CD14-positive monocyte (primary cell): ENCODE results near the gene NECTIN1. TPM values are rescaled to one million over a fixed set of nuclear protein-coding genes. Genes with fewer than 3 reads are reported as not detected.

ENCODE experiments used
- DNase-seq, 3 donors: peaks; one replicate each; pipeline ENCODE4 v3.0.0-alpha.2; 2011 to 2022
- H2AFZ ChIP-seq: 2 replicates; pipeline ENCODE4 v1.6.0; 2012; ENCODE audit warnings: mild to moderate bottlenecking, low read depth, low read length, inconsistent platforms; ENCODE audit not compliant: insufficient read depth, poor library complexity, severe bottlenecking
- H3K27ac ChIP-seq, 2 donors: 1 replicate in 1 of 2; 2 replicates in 1 of 2; pipeline ENCODE4 v1.5.1; 2012 to 2013; ENCODE audit warnings: low read length in 2 of 2, control low read depth in 1 of 2, inconsistent platforms in 1 of 2, low read depth in 1 of 2, mild to moderate bottlenecking in 1 of 2
- H3K27me3 ChIP-seq, 2 donors: one replicate each; pipeline versions ENCODE4 v1.6.0 to v1.6.1; 2011 to 2013; ENCODE audit warnings: low read length in 2 of 2; ENCODE audit not compliant: control insufficient read depth in 2 of 2, insufficient read depth in 2 of 2
- H3K36me3 ChIP-seq, 2 donors: replicated peaks in 1 of 2; 1 replicate in 1 of 2; 2 replicates in 1 of 2; pipeline versions ENCODE4 v1.5.1 to v1.6.1; 2012 to 2013; ENCODE audit warnings: low read length in 2 of 2, control low read depth in 1 of 2, inconsistent platforms in 1 of 2, mild to moderate bottlenecking in 1 of 2; ENCODE audit not compliant: insufficient read depth in 2 of 2, control insufficient read depth in 1 of 2
- H3K4me1 ChIP-seq, 2 donors: 1 replicate in 1 of 2; 2 replicates in 1 of 2; pipeline versions ENCODE4 v1.5.1 to v1.6.1; 2012 to 2013; ENCODE audit warnings: low read length in 2 of 2, control low read depth in 1 of 2, inconsistent platforms in 1 of 2, mild to moderate bottlenecking in 1 of 2, moderate library complexity in 1 of 2; ENCODE audit not compliant: insufficient read depth in 2 of 2, control insufficient read depth in 1 of 2
- H3K4me2 ChIP-seq: replicated peaks from 2 replicates; pipeline ENCODE3; 2012; ENCODE audit warnings: low read length, moderate library complexity, mild to moderate bottlenecking; ENCODE audit not compliant: poor library complexity, severe bottlenecking; ENCODE audit errors: extremely low read depth
- H3K4me3 ChIP-seq, 3 experiments: fragments of 200-600 bp in 1 of 3; sonication (generic) in 1 of 3; replicated peaks in 1 of 3; 1 replicate in 2 of 3; 2 replicates in 1 of 3; pipeline ENCODE4 v1.5.1; 2011 to 2013; ENCODE audit warnings: low read length in 3 of 3, mild to moderate bottlenecking in 3 of 3, control low read depth in 2 of 3, low read depth in 2 of 3, inconsistent platforms in 1 of 3, moderate library complexity in 1 of 3
- H3K79me2 ChIP-seq: 2 replicates; pipeline ENCODE4 v1.6.0; 2012; ENCODE audit warnings: mild to moderate bottlenecking, control low read depth, inconsistent platforms, low read length, moderate library complexity; ENCODE audit not compliant: insufficient read depth
- H3K9ac ChIP-seq: 2 replicates; pipeline ENCODE4 v1.6.0; 2017; ENCODE audit warnings: low read length, mild to moderate bottlenecking; ENCODE audit not compliant: insufficient read depth, poor library complexity, severe bottlenecking
- H3K9me3 ChIP-seq, 2 donors: replicated peaks in 1 of 2; 1 replicate in 1 of 2; 2 replicates in 1 of 2; pipeline versions ENCODE4 v1.5.1 to v1.6.1; 2012 to 2013; ENCODE audit warnings: low read length in 2 of 2, control low read depth in 1 of 2; ENCODE audit not compliant: control insufficient read depth in 1 of 2, insufficient read depth in 1 of 2
- H4K20me1 ChIP-seq: 2 replicates; pipeline ENCODE4 v1.6.0; 2012; ENCODE audit warnings: mild to moderate bottlenecking, low read length, control low read depth, moderate library complexity; ENCODE audit not compliant: insufficient read depth
- H3K27ac Mint-ChIP-seq, 7 donors: one replicate each; pipeline ENCODE4 v1.8.0; 2020; ENCODE audit warnings: mild to moderate bottlenecking in 7 of 7, mixed read lengths in 7 of 7, moderate library complexity in 6 of 7, inconsistent platforms in 2 of 7
- H3K27me3 Mint-ChIP-seq, 3 donors: one replicate each; pipeline ENCODE4 v1.8.0; 2021 to 2022; ENCODE audit warnings: low read depth in 3 of 3, mild to moderate bottlenecking in 3 of 3, mixed read lengths in 3 of 3, moderate library complexity in 3 of 3, inconsistent platforms in 1 of 3
- H3K36me3 Mint-ChIP-seq, 2 donors: one replicate each; pipeline ENCODE4 v1.8.0; 2020; ENCODE audit warnings: mixed read lengths in 2 of 2, inconsistent platforms in 1 of 2, mild to moderate bottlenecking in 1 of 2
- H3K4me1 Mint-ChIP-seq: one replicate; pipeline ENCODE4 v1.8.0; 2020; ENCODE audit warnings: mild to moderate bottlenecking, mixed read lengths
- H3K4me3 Mint-ChIP-seq, 2 donors: one replicate each; pipeline ENCODE4 v1.8.0; 2020; ENCODE audit warnings: mild to moderate bottlenecking in 2 of 2, mixed read lengths in 2 of 2, moderate library complexity in 1 of 2
- H3K9me3 Mint-ChIP-seq, 7 donors: one replicate each; pipeline ENCODE4 v1.8.0; 2020 to 2022; ENCODE audit warnings: mixed read lengths in 7 of 7, mild to moderate bottlenecking in 6 of 7, moderate library complexity in 6 of 7, inconsistent platforms in 2 of 7
- WGBS: methylation state at CpG from one replicate; pipeline ENCODE4 v1.1.5; 2013; ENCODE audit warnings: missing lambda C conversion rate; ENCODE audit not compliant: insufficient coverage; 5-methylcytosine and 5-hydroxymethylcytosine counted together
- intact Hi-C, 2 donors: fragments of 100-400 bp; cut with micrococcal nuclease; formaldehyde crosslinking; loops; one replicate each; pipeline versions ENCODE4 v1.15.0 to v1.15.1; 2023
- polyA plus RNA-seq, 3 donors: library from polyadenylated mRNA; depleted of rRNA in 1 of 3; unstranded in 2 of 3; stranded (reverse) in 1 of 3; fragments of 300-500 nt in 2 of 3; fragments of >200 nt in 1 of 3; fragmentation: Illumina TruSeq in 2 of 3; gene quantifications; 1 replicate in 2 of 3; 2 replicates in 1 of 3; pipeline ENCODE4 v1.2.3, GENCODE V29; 2012 to 2021
- TF ChIP-seq, protein P1 (sequence below): fragments of 200-600 bp; IDR thresholded peaks from one replicate; pipeline ENCODE4 v1.8.0; 2022; ENCODE audit warnings: antibody characterized with exemption, mild to moderate bottlenecking

Gene NECTIN1
- polyA plus RNA-seq, 3 donors: 0.53 to 8.3 (median 0.85) TPM

DNA sequence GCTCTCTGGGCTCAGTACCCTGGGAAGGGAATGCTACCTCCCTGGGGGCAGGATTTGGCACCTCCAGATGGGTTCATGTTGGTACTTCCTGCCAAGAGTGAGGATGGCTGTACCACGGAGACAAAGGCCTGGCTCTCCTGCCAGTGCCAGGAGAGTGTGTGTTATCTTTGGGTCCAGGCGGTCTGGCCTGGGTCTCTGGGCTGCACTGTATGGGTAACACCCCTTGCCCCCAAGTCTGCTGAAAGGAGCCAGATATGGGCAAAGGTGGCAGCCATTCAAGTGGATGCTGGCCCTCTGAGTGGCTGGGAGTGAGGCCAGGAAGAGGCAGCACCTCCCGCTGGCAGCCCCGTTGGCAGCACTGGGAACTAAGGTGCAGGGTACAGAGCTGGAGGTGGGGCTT is 91.5 kb downstream of the NECTIN1 start:
- Mint-ChIP-seq H3K4me1 (peaks cover 4% of the 10 kb centered on the region), H3K4me3 (no peak overlapping the region), H3K27ac (no peak overlapping the region), H3K9me3 (no peaks in the 10 kb centered on the region), H3K36me3 (no peaks in the 10 kb centered on the region), H3K27me3 (peaks cover 4 to 15% (median 6%) of the 10 kb centered on the region in 3 donors)
- H3K79me2 ChIP-seq: no peaks in the 10 kb centered on the region
- H3K4me3 ChIP-seq: no peak overlapping the region
- H3K27me3 ChIP-seq: no peaks in the 10 kb centered on the region
- H3K9me3 ChIP-seq: no peaks in the 10 kb centered on the region
- no peaks in the 10 kb centered on the region for H4K20me1 ChIP-seq
- H3K36me3 ChIP-seq: no peaks in the 10 kb centered on the region
- DNase-seq: no peak
- H2AFZ ChIP-seq: no peak overlapping the region
- intact Hi-C loops: no loop called here
- H3K4me2 ChIP-seq: no peak overlapping the region
- TF ChIP-seq, protein P1, sequence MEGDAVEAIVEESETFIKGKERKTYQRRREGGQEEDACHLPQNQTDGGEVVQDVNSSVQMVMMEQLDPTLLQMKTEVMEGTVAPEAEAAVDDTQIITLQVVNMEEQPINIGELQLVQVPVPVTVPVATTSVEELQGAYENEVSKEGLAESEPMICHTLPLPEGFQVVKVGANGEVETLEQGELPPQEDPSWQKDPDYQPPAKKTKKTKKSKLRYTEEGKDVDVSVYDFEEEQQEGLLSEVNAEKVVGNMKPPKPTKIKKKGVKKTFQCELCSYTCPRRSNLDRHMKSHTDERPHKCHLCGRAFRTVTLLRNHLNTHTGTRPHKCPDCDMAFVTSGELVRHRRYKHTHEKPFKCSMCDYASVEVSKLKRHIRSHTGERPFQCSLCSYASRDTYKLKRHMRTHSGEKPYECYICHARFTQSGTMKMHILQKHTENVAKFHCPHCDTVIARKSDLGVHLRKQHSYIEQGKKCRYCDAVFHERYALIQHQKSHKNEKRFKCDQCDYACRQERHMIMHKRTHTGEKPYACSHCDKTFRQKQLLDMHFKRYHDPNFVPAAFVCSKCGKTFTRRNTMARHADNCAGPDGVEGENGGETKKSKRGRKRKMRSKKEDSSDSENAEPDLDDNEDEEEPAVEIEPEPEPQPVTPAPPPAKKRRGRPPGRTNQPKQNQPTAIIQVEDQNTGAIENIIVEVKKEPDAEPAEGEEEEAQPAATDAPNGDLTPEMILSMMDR: no peak
- no peaks in the 10 kb centered on the region for H3K4me1 ChIP-seq
- H3K9ac ChIP-seq: no peak overlapping the region
- 79% methylated on average over 2 of the region's 4 CpGs for WGBS
- no peak overlapping the region for H3K27ac ChIP-seq

DNA sequence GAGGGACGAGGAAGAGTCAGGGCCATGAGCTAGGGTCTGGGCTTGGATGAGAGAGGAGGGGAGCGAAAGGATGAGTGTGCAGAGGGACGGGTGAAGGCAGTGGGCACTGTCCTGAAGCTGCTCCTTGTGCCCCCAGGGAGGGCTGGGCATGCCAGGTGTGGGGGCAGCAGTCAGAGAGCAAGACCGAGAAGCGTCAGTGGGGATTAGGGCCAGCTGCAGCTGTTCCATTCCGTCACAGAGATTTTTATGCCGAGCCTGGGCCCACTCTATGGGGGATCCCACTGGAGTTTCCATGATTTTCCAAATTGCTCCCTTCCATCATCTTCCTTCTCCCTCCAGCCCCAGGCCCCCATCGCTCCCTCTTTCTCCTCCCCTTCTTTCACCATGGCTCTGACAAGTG is 93.2 kb downstream of the NECTIN1 start:
- no peak for DNase-seq
- 94% methylated on average over 6 of the region's 8 CpGs for WGBS
- Histone ChIP-seq H4K20me1 (no peaks in the 10 kb centered on the region), H3K4me2 (no peak overlapping the region), H3K9ac (no peak overlapping the region), H3K9me3 (no peaks in the 10 kb centered on the region), H3K27ac (no peak overlapping the region), H2AFZ (no peak overlapping the region), H3K27me3 (no peaks in the 10 kb centered on the region), H3K79me2 (no peaks in the 10 kb centered on the region), H3K4me3 (no peak overlapping the region), H3K36me3 (no peaks in the 10 kb centered on the region), H3K4me1 (no peaks in the 10 kb centered on the region)
- H3K27me3 Mint-ChIP-seq: peaks cover 2 to 8% (median 8%) of the 10 kb centered on the region in 3 donors
- intact Hi-C loops: no loop called here
- no peak overlapping the region for H3K4me3 Mint-ChIP-seq
- H3K4me1 Mint-ChIP-seq: peaks cover 4% of the 10 kb centered on the region
- no peak overlapping the region for H3K27ac Mint-ChIP-seq
- H3K36me3 Mint-ChIP-seq: no peaks in the 10 kb centered on the region
- TF ChIP-seq, protein P1: no peak
- H3K9me3 Mint-ChIP-seq: peaks cover 0 to 2% (median 0%) of the 10 kb centered on the region in 7 donors
